Amniotic stem cell (primary cell): ENCODE measurements around the gene TH.

Source experiments
- DNase-seq: peaks from one replicate; lab custom pipeline; 2025; lab: John Stamatoyannopoulos, UW

Gene TH

GRCh38 chr11:2171591-2172003 lies at the start of gene TH:
Gene TH (minus strand): TSS chr11:2171815. CDS start chr11:2171786, 29 bp downstream.
- no peak for DNase-seq

GRCh38 chr11:2221024-2221423 lies 49.4 kb upstream of the TH start:
- no peak for DNase-seq

- DNase-seq: no peak
These were observed 48.7 kb upstream of the TH start for GRCh38 chr11:2220173-2220771.

- DNase-seq: no peak
These were observed 47.9 kb upstream of the TH start for GRCh38 chr11:2219318-2220017.

- DNase-seq: no peak
These were observed 46.5 kb upstream of the TH start for GRCh38 chr11:2218031-2218633.

GRCh38 chr11:2217211-2218030 lies 45.8 kb upstream of the TH start:
- DNase-seq: no peak

GRCh38 chr11:2216400-2217064 lies 44.9 kb upstream of the TH start:
- no peak for DNase-seq

GRCh38 chr11:2215561-2216399 lies 44.2 kb upstream of the TH start:
- DNase-seq: no peak

- DNase-seq: no peak
These were observed 43.6 kb upstream of the TH start for GRCh38 chr11:2215230-2215560.

- DNase-seq: no peak
These were observed 43.1 kb upstream of the TH start for GRCh38 chr11:2214527-2215229.

GRCh38 chr11:2213890-2214526 lies 42.4 kb upstream of the TH start:
- no peak for DNase-seq

- no peak for DNase-seq
These were observed 41.8 kb upstream of the TH start for GRCh38 chr11:2213384-2213842.

- DNase-seq: no peak
These were observed 41.0 kb upstream of the TH start for GRCh38 chr11:2212411-2213251.

- DNase-seq: no peak
These were observed 39.7 kb upstream of the TH start for GRCh38 chr11:2211113-2211971.

- no peak for DNase-seq
These were observed 38.9 kb upstream of the TH start for GRCh38 chr11:2210366-2211112.

GRCh38 chr11:2209900-2210321 lies 38.3 kb upstream of the TH start:
- no peak for DNase-seq

- DNase-seq: no peak
These were observed 37.8 kb upstream of the TH start for GRCh38 chr11:2209370-2209801.
